HepG2 (cell line): ENCODE data around the gene FAS. TPM values are rescaled to one million over a fixed set of nuclear protein-coding genes. Genes with fewer than 3 reads are reported as not detected.

Source experiments
- ATAC-seq: fragments of 200-7000 bp; cut with Tn5 transposase; 3 replicates; pipeline ENCODE4 v1.9.1; 2020; ENCODE audit warnings: mild to moderate bottlenecking, moderate library complexity
- BruUV-seq: library from RNA; stranded (reverse); fragments of 400-500 nt; replicated peaks from 2 replicates; lab custom pipeline; 2021; lab: Mats Ljungman, UMichigan
- CTCF ChIA-PET: fragments of 300-600 bp; formaldehyde crosslinking; extraction: SDS; loops from one replicate; lab custom pipeline; 2021; ENCODE audit warnings: low total read pairs, inconsistent platforms, low intra/inter-chr PET ratio; lab: Yijun Ruan, JAX
- POLR2A ChIA-PET: fragments of 350-600 bp; sonication (Branson Sonifier 250); formaldehyde crosslinking; loops from one replicate; lab custom pipeline; 2020; ENCODE audit warnings: antibody characterized with exemption, inconsistent platforms; lab: Yijun Ruan, JAX
- DNase-seq: peaks from one replicate; pipeline ENCODE4 v3.0.0-alpha.2; 2015; ENCODE audit warnings: low spot score
- FAIRE-seq: peaks from 3 replicates; lab custom pipeline; 2011; peaks lifted over from hg19 to GRCh38; lab: Jason Lieb, UNC
- H2AFZ ChIP-seq: one replicate; pipeline ENCODE4 v1.6.1; 2011; ENCODE audit warnings: low read length, inconsistent platforms
- H3K27ac ChIP-seq: fragments of 300-600 bp; 3 replicates; pipeline ENCODE4 v1.8.0; 2011; ENCODE audit warnings: mixed run types, mild to moderate bottlenecking, mixed read lengths, low read length, inconsistent platforms; ENCODE audit not compliant: insufficient read depth; ENCODE audit errors: extremely low read length
- H3K27me3 ChIP-seq, 2 experiments: fragments of 200-600 bp in 1 of 2; 2 replicates in 1 of 2; 3 replicates in 1 of 2; pipeline versions ENCODE4 v1.6.0 to v1.8.0; 2011; ENCODE audit warnings: low read length in 2 of 2, mild to moderate bottlenecking in 2 of 2, moderate library complexity in 2 of 2, inconsistent platforms in 1 of 2; ENCODE audit not compliant: insufficient read depth in 2 of 2, control insufficient read depth in 1 of 2
- H3K36me3 ChIP-seq, 2 experiments: fragments of 200-600 bp in 1 of 2; replicated peaks in 1 of 2; 2 replicates in 1 of 2; 3 replicates in 1 of 2; pipeline versions ENCODE4 v1.5.1 to v1.8.0; 2011; ENCODE audit warnings: low read length in 2 of 2, inconsistent platforms in 1 of 2; ENCODE audit not compliant: insufficient read depth in 2 of 2, control insufficient read depth in 1 of 2
- H3K4me1 ChIP-seq: 2 replicates; pipeline ENCODE4 v1.5.1; 2012; ENCODE audit warnings: low read length, inconsistent platforms; ENCODE audit not compliant: insufficient read depth
- H3K4me2 ChIP-seq: 2 replicates; pipeline ENCODE4 v1.6.0; 2011; ENCODE audit warnings: low read depth, low read length, inconsistent platforms
- H3K4me3 ChIP-seq, 3 experiments: fragments of 200-600 bp in 1 of 3; sonication (generic), shearing (Covaris generic) in 1 of 3; replicated peaks in 1 of 3; 2 replicates each; pipeline ENCODE4 v1.5.1; 2011 to 2016; ENCODE audit warnings: low read length in 3 of 3, inconsistent platforms in 2 of 3, low read depth in 2 of 3, mild to moderate bottlenecking in 2 of 3, control low read depth in 1 of 3, mixed read lengths in 1 of 3; ENCODE audit not compliant: insufficient read depth in 1 of 3
- H3K79me2 ChIP-seq: one replicate; pipeline ENCODE4 v1.6.1; 2011; ENCODE audit warnings: low read length, inconsistent platforms; ENCODE audit not compliant: insufficient read depth
- H3K9ac ChIP-seq: 2 replicates; pipeline ENCODE4 v1.6.0; 2011; ENCODE audit warnings: mild to moderate bottlenecking, low read depth, low read length, inconsistent platforms; ENCODE audit not compliant: insufficient read depth
- H3K9me3 ChIP-seq: 2 replicates; pipeline ENCODE4 v1.5.1; 2012; ENCODE audit warnings: mild to moderate bottlenecking, low read length
- H4K20me1 ChIP-seq: 2 replicates; pipeline ENCODE4 v1.6.0; 2011; ENCODE audit warnings: inconsistent platforms, mild to moderate bottlenecking, low read length, moderate library complexity; ENCODE audit not compliant: insufficient read depth
- AHR ChIP-seq: IDR thresholded peaks from 2 replicates; pipeline ENCODE4 v1.6.1; 2018; ENCODE audit warnings: missing genetic modification reagents, missing compliant biosample characterization
- CEBPB ChIP-seq: IDR thresholded peaks from 2 replicates; pipeline ENCODE4 v1.6.1; 2011; ENCODE audit warnings: low read depth, low read length, improper control_type of control experiment, borderline replicate concordance
- GATAD1 ChIP-seq: IDR thresholded peaks from 2 replicates; pipeline ENCODE4 v1.6.1; 2016; ENCODE audit warnings: missing genetic modification reagents, missing compliant biosample characterization
- SNAI1 ChIP-seq: sonication (generic); formaldehyde crosslinking; IDR thresholded peaks from 2 replicates; pipeline ENCODE4 v1.5.0; 2020; ENCODE audit warnings: mild to moderate bottlenecking, missing genetic modification reagents, borderline replicate concordance
- TBX3 ChIP-seq: fragments of 450-650 bp; IDR thresholded peaks from 2 replicates; pipeline ENCODE4 v1.6.1; 2017; ENCODE audit warnings: antibody characterized with exemption, mild to moderate bottlenecking, inconsistent platforms, borderline replicate concordance
- TCF7L2 ChIP-seq: IDR thresholded peaks from 2 replicates; pipeline ENCODE4 v1.6.1; 2011; ENCODE audit warnings: mild to moderate bottlenecking, low read depth, low read length, moderate library complexity
- ZBTB21 ChIP-seq: sonication (generic); formaldehyde crosslinking; IDR thresholded peaks from 2 replicates; pipeline ENCODE4 v1.4.0; 2020; ENCODE audit warnings: missing genetic modification reagents
- ZKSCAN8 ChIP-seq: IDR thresholded peaks from 2 replicates; pipeline ENCODE4 v1.6.1; 2016; ENCODE audit warnings: borderline replicate concordance, missing genetic modification reagents, missing compliant biosample characterization
- ZNF138 ChIP-seq: sonication (generic); formaldehyde crosslinking; IDR thresholded peaks from 2 replicates; pipeline ENCODE4 v1.5.0; 2020; ENCODE audit warnings: mild to moderate bottlenecking, low read depth, missing genetic modification reagents
- ZNF207 ChIP-seq: fragments of 450-650 bp; IDR thresholded peaks from 2 replicates; pipeline ENCODE4 v1.6.1; 2016; ENCODE audit warnings: antibody characterized with exemption, borderline replicate concordance
- ZNF460 ChIP-seq: sonication (generic); formaldehyde crosslinking; IDR thresholded peaks from 2 replicates; pipeline ENCODE4 v1.5.1; 2020; ENCODE audit warnings: missing genetic modification reagents, mild to moderate bottlenecking, borderline replicate concordance
- ZNF773 ChIP-seq: sonication (generic); formaldehyde crosslinking; IDR thresholded peaks from 2 replicates; pipeline ENCODE4 v1.4.0; 2020; ENCODE audit warnings: missing genetic modification reagents, borderline replicate concordance
- WGBS: methylation state at CpG from one replicate; pipeline ENCODE4 v1.1.6; 2017; ENCODE audit warnings: low lambda C conversion rate; 5-methylcytosine and 5-hydroxymethylcytosine counted together
- in situ Hi-C: cut with HindIII; loops from 2 replicates; pipeline ENCODE4 v1.10.0; 2017; ENCODE audit warnings: low pct_unique_long_range_greater_than_20kb; ENCODE audit not compliant: extremely low pct_ligation_motif_present
- intact Hi-C: fragments of 100-400 bp; cut with micrococcal nuclease; formaldehyde crosslinking; loops from one replicate; pipeline ENCODE4 v1.10.0; 2022; ENCODE audit not compliant: unreplicated experiment
- polyA plus RNA-seq, 8 experiments: library from polyadenylated mRNA; depleted of rRNA in 3 of 8; stranded (reverse) in 7 of 8; unstranded in 1 of 8; fragments of >200 nt; fragmentation: Illumina TruSeq in 4 of 8; extraction: Trizol in 4 of 8; gene quantifications; 2 replicates each; pipeline versions ENCODE4 v1.2.1 to v1.2.3, GENCODE V29; 2011 to 2016; ENCODE audit warnings: low read depth in 4 of 8, missing spikeins in 1 of 8, mixed read lengths in 1 of 8; ENCODE audit not compliant: insufficient read depth in 1 of 8
- total RNA-seq, 5 experiments: library from RNA; depleted of rRNA; stranded (reverse); fragments of >200 nt; fragmentation: Illumina TruSeq; extraction: Trizol; gene quantifications; 2 replicates each; pipeline ENCODE4 v1.2.3, GENCODE V29; 2016; ENCODE audit warnings: low read depth in 1 of 5
- TF ChIP-seq, protein P1 (sequence below): sonication (generic); formaldehyde crosslinking; IDR thresholded peaks from 2 replicates; pipeline ENCODE4 v1.4.0; 2020; ENCODE audit warnings: missing genetic modification reagents
- TF ChIP-seq, protein P2 (sequence below): sonication (generic); formaldehyde crosslinking; IDR thresholded peaks from 2 replicates; pipeline ENCODE4 v1.8.1; 2022; ENCODE audit warnings: mild to moderate bottlenecking, missing genetic modification reagents
- TF ChIP-seq, protein P3 (sequence below): sonication (generic); formaldehyde crosslinking; IDR thresholded peaks from 2 replicates; pipeline ENCODE4 v1.8.0; 2022; ENCODE audit warnings: mild to moderate bottlenecking, missing genetic modification reagents

Gene FAS
- total and polyA plus RNA-seq, 2 of the 13 experiments (the other 11 are each of a cell fraction or from before 2014, with no cell fraction given), result 5.9 to 17.9 TPM

DNA sequence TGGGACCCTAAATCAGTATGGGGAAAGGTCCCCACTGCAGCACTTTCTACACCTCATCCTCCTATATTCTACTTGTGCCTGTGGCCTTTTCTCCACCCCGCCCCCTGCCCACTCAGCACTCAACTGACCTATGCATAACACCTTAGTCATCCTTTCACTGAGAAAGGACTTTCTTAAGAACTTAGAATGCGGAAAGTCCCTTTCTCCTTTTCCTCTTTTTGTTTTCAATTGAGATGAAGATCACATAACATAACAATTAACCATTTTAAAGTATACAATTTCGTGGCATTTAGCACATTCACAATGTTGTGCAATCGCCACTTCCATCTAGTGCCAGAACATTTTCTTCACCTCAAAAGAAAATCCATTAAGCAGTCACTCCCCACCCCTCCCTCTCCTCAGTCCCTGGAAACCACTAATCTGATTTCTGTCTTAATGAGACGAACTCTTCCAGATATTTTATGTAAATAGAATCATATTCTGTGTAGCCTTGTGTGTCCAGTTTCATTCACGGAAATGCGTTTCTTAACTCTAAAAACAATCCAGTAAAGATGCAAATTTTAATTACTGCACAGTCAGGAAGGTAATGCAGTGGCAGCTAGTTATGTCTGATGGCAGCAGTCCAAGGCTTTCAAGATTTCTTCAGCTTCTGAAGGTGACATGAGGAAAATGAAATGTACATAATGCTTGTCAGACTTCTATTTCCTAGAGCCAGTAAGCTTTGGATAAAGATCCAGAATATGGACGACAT is 41.7 kb downstream of the FAS start:
- ATAC-seq (no peak), FAIRE-seq (no peak), DNase-seq (no peak)
- Histone ChIP-seq H3K4me3 (no peak overlapping the region), H3K36me3 (no peaks in the 10 kb centered on the region), H3K4me1 (no peaks in the 10 kb centered on the region), H3K79me2 (no peaks in the 10 kb centered on the region), H3K27ac (no peak overlapping the region), H3K9ac (no peak overlapping the region), H2AFZ (no peak overlapping the region), H4K20me1 (no peaks in the 10 kb centered on the region), H3K27me3 (no peaks in the 10 kb centered on the region), H3K9me3 (no peaks in the 10 kb centered on the region), H3K4me2 (no peak overlapping the region)
- intact Hi-C loops, result no loop called here
- ChIA-PET CTCF (no interaction called here), POLR2A (no interaction called here)
- in situ Hi-C loops, result loop anchor here (5.0 kb wide), 1 partner anchor 175 kb away; the partner anchor contains the start of gene CH25H
- no TSS peak for BruUV-seq
- WGBS, result 38% methylated on average over 8 of the region's 8 CpGs
- no peak for TF ChIP-seq SNAI1 (CRISPR knock-in tag)
- TF ChIP-seq CEBPB, result peak; percentile 53
- TF ChIP-seq ZNF460 (CRISPR knock-in tag), result no peak
- TF ChIP-seq, protein P1, sequence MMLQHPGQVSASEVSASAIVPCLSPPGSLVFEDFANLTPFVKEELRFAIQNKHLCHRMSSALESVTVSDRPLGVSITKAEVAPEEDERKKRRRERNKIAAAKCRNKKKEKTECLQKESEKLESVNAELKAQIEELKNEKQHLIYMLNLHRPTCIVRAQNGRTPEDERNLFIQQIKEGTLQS (CRISPR knock-in tag), result no peak

DNA sequence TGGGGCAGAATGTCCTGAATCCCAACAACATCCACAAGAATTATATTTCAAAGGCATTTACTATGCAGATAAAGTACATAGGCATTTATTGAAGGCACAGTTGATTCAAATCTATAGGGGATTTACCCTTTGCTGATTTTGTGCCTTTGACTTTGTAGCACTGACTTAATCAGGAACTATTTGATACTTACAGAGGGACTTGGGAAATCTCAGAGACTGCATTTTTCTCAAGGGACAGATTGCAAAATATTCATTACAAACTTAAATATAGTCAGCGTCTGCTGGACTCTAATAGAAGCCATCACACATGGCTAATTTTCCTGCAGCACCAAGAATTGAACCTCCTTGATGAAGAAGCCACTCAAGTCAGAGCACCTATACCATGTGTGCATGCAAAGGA is 44.9 kb downstream of the FAS start:
- Histone ChIP-seq H3K27ac (no peak overlapping the region), H3K36me3 (no peaks in the 10 kb centered on the region), H3K9me3 (no peaks in the 10 kb centered on the region), H2AFZ (no peak overlapping the region), H4K20me1 (no peaks in the 10 kb centered on the region), H3K9ac (no peak overlapping the region), H3K4me2 (no peak overlapping the region), H3K4me3 (no peak overlapping the region), H3K27me3 (no peaks in the 10 kb centered on the region), H3K79me2 (no peaks in the 10 kb centered on the region), H3K4me1 (no peaks in the 10 kb centered on the region)
- no peak for DNase-seq
- intact Hi-C loops, result no loop called here
- no peak for FAIRE-seq
- in situ Hi-C loops, result no loop called here
- ATAC-seq, result no peak
- ChIA-PET POLR2A (no interaction called here), CTCF (no interaction called here)
- WGBS, result 15% methylated on average over 1 of the region's 1 CpG
- BruUV-seq, result no TSS peak
- no peak for TF ChIP-seq TBX3
- TF ChIP-seq ZNF138 (CRISPR knock-in tag), result no peak
- no peak for TF ChIP-seq ZKSCAN8 (CRISPR knock-in tag)
- no peak for TF ChIP-seq ZNF207
- TF ChIP-seq AHR (CRISPR knock-in tag), result no peak
- TF ChIP-seq ZNF773, result no peak
- TF ChIP-seq, protein P2, sequence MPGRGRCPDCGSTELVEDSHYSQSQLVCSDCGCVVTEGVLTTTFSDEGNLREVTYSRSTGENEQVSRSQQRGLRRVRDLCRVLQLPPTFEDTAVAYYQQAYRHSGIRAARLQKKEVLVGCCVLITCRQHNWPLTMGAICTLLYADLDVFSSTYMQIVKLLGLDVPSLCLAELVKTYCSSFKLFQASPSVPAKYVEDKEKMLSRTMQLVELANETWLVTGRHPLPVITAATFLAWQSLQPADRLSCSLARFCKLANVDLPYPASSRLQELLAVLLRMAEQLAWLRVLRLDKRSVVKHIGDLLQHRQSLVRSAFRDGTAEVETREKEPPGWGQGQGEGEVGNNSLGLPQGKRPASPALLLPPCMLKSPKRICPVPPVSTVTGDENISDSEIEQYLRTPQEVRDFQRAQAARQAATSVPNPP (CRISPR knock-in tag), result no peak
- TF ChIP-seq, protein P3, sequence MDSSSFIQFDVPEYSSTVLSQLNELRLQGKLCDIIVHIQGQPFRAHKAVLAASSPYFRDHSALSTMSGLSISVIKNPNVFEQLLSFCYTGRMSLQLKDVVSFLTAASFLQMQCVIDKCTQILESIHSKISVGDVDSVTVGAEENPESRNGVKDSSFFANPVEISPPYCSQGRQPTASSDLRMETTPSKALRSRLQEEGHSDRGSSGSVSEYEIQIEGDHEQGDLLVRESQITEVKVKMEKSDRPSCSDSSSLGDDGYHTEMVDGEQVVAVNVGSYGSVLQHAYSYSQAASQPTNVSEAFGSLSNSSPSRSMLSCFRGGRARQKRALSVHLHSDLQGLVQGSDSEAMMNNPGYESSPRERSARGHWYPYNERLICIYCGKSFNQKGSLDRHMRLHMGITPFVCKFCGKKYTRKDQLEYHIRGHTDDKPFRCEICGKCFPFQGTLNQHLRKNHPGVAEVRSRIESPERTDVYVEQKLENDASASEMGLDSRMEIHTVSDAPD (CRISPR knock-in tag), result no peak
- TF ChIP-seq GATAD1 (CRISPR knock-in tag), result no peak
- TF ChIP-seq TCF7L2, result no peak
- TF ChIP-seq ZBTB21 (CRISPR knock-in tag), result no peak
